Measurements from ENCODE around the gene TKTL2.
A peak's percentile ranks its signal among the peaks of the same experiment; 100 is the strongest.

TKTL2 gene, protein sequence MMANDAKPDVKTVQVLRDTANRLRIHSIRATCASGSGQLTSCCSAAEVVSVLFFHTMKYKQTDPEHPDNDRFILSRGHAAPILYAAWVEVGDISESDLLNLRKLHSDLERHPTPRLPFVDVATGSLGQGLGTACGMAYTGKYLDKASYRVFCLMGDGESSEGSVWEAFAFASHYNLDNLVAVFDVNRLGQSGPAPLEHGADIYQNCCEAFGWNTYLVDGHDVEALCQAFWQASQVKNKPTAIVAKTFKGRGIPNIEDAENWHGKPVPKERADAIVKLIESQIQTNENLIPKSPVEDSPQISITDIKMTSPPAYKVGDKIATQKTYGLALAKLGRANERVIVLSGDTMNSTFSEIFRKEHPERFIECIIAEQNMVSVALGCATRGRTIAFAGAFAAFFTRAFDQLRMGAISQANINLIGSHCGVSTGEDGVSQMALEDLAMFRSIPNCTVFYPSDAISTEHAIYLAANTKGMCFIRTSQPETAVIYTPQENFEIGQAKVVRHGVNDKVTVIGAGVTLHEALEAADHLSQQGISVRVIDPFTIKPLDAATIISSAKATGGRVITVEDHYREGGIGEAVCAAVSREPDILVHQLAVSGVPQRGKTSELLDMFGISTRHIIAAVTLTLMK

DNA sequence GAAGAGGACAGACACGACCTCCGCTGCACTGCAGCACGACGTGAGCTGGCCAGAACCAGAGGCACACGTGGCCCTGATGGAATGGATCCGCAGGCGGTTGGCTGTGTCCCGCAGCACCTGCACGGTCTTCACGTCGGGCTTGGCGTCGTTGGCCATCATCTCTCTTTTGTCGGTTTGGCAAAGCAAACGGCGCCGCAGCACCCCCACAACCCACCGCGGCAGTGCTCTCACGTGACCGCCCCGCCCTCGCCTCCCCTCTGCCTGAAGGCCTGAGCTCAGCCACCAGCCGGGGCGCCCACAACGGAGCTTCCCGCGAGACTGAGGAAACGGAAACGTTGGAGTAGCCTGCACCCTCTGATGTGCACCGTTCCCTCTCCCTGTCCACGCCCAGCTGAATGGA lies at the start of gene TKTL2:
Gene TKTL2 (minus strand): TSS at position 179 of the 400 bp plus-strand sequence. CDS start 20 bp downstream, at position 159.
- Mint-ChIP-seq H3K27me3 (peaks cover 8% of the 10 kb centered on the region), H3K9me3 (no peaks in the 10 kb centered on the region), H3K4me3 (no peak within 1 kb of the TSS), H3K36me3 (ENCODE audit: low read depth) (no peaks in the 10 kb centered on the region), H3K4me1 (no peaks in the 10 kb centered on the region), H3K27ac (no peak within 1 kb of the TSS)
- DNase-seq (no peak), ATAC-seq (no peak)

DNA sequence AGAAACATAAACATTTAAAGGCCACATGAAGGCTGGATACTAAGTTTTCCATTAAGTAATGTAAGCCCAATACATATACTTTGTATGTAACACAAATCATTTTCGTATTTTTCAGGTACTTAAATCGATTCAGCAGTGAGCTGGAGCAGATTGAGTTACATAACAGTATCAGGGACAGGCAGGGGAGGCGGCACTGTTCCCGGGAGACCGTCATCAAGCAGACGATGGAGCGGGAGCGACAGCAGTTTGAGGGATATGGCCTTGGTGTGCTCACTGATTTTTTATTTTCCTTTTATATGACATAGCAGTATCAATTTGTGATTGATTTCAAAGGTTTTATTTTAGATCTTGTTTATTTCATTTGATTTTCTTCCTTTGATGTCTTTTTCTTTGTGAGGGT lies 41.6 kb upstream of the TKTL2 start:
- no peak for ATAC-seq
- H3K27ac Mint-ChIP-seq, result no peak overlapping the region
- no peak for DNase-seq
- H3K9me3 Mint-ChIP-seq, result no peaks in the 10 kb centered on the region
- H3K4me1 Mint-ChIP-seq, result no peaks in the 10 kb centered on the region
- no peak overlapping the region for H3K4me3 Mint-ChIP-seq
- peaks cover 68% of the 10 kb centered on the region for H3K36me3 Mint-ChIP-seq (ENCODE audit: low read depth)
- H3K27me3 Mint-ChIP-seq, result no peaks in the 10 kb centered on the region

GRCh38 chr4:163505374-163505773 lies 31.8 kb upstream of the TKTL2 start:
- no peak for DNase-seq
- no peaks in the 10 kb centered on the region for H3K27me3 Mint-ChIP-seq
- no peak overlapping the region for H3K4me3 Mint-ChIP-seq
- H3K27ac Mint-ChIP-seq, result no peak overlapping the region
- peaks cover 35% of the 10 kb centered on the region for H3K36me3 Mint-ChIP-seq (ENCODE audit: low read depth)
- no peaks in the 10 kb centered on the region for H3K9me3 Mint-ChIP-seq
- H3K4me1 Mint-ChIP-seq, result peaks cover 43% of the 10 kb centered on the region
- no peak for ATAC-seq

GRCh38 chr4:163500586-163500985 lies 27.0 kb upstream of the TKTL2 start:
- H3K9me3 Mint-ChIP-seq, result no peaks in the 10 kb centered on the region
- H3K27ac Mint-ChIP-seq, result no peak overlapping the region
- no peak overlapping the region for H3K4me3 Mint-ChIP-seq
- H3K36me3 Mint-ChIP-seq (ENCODE audit: low read depth), result peaks cover 32% of the 10 kb centered on the region
- H3K27me3 Mint-ChIP-seq, result no peaks in the 10 kb centered on the region
- ATAC-seq (no peak), DNase-seq (no peak)
- peaks cover 71% of the 10 kb centered on the region for H3K4me1 Mint-ChIP-seq

DNA sequence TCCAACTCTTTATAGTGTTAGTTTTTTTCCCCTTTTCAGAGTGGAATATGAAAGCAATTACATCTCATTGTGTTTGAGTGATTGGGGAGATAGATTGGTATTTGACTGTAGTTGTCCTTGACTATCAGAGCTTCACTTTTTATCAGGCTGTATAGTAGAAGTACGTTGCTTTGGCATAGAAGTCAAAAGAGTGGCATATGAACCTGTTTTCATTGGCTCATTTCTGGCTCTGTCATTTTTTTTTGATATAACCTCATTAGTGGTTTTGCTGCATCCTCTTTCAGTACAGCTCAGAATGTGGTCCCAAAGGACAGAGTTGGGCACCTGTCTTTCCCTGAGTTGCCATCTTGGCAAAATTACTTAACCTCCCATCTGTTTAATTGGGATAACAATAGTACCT lies 22.3 kb upstream of the TKTL2 start:
- H3K4me3 Mint-ChIP-seq, result peak overlapping the region; percentile 92
- no peak for DNase-seq
- H3K27me3 Mint-ChIP-seq, result no peaks in the 10 kb centered on the region
- H3K4me1 Mint-ChIP-seq, result peaks cover 44% of the 10 kb centered on the region
- peak overlapping the region; percentile 96 for H3K27ac Mint-ChIP-seq
- H3K36me3 Mint-ChIP-seq (ENCODE audit: low read depth), result peaks cover 17% of the 10 kb centered on the region
- ATAC-seq, result no peak
- H3K9me3 Mint-ChIP-seq, result no peaks in the 10 kb centered on the region

DNA sequence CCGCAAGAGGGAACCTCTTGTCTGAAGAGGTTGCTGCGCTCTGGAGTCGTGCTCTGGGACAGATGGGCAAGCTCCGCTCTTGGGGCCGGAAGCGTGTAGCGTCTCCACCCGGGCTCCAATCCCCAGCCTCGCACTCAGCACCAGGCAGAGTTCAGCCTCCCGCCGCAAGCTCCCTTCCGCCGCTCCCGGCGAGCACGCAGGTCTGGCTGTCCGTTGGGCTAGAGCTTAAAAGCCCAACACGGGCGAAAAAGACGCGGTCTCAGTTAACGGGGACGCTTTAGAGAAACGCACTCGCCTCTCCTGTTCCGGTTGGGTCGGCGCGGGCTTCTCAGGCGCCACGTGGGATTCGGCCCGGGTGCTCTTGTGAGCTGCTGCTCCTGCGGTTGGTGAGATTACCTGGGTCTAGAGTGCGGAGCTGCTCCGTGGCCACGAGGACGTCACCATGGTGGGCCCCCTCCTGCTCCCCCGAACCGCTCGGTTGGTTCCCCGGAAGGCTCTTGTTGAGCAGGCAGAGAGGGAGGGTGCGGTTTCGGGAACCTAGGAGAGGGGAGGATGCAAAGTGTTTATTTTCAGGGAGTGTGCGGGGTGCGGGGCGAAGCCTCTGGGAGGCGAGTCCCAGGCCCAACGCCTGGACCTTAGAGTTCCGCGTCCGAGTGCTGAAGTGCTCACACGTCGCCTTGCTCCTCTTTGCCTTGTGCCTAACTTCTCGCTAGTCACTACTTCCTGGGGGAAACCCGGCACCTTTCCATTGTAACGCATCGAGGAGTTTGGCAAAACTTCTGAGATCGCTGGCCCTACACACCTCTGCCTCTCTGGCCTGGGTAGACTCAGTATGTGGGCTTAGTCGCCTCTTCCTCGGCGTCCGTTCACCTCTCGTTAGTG lies 21.0 kb upstream of the TKTL2 start, which contains the start of gene TMA16:
Gene TMA16 (plus strand): TSS at position 331 of the 882 bp plus-strand sequence. CDS start 112 bp downstream, at position 443.
- peaks cover 17% of the 10 kb centered on the region for H3K36me3 Mint-ChIP-seq (ENCODE audit: low read depth)
- peaks cover 38% of the 10 kb centered on the region for H3K4me1 Mint-ChIP-seq
- peaks cover 3% of the 10 kb centered on the region for H3K27me3 Mint-ChIP-seq
- H3K9me3 Mint-ChIP-seq, result no peaks in the 10 kb centered on the region
- DNase-seq (peak; percentile 84), ATAC-seq (peak; percentile 95)
- H3K4me3 Mint-ChIP-seq, result peak within 1 kb of the TSS; percentile 92
- peak within 1 kb of the TSS; percentile 99 for H3K27ac Mint-ChIP-seq

- Mint-ChIP-seq H3K27ac (peak overlapping the region; percentile 99), H3K4me3 (peak overlapping the region; percentile 92), H3K36me3 (ENCODE audit: low read depth) (peaks cover 17% of the 10 kb centered on the region), H3K27me3 (peaks cover 4% of the 10 kb centered on the region), H3K4me1 (peaks cover 33% of the 10 kb centered on the region), H3K9me3 (no peaks in the 10 kb centered on the region)
- DNase-seq (peak; percentile 16), ATAC-seq (no peak)
Observed at GRCh38 chr4:163493643-163494359, 20.2 kb upstream of the TKTL2 start.

DNA sequence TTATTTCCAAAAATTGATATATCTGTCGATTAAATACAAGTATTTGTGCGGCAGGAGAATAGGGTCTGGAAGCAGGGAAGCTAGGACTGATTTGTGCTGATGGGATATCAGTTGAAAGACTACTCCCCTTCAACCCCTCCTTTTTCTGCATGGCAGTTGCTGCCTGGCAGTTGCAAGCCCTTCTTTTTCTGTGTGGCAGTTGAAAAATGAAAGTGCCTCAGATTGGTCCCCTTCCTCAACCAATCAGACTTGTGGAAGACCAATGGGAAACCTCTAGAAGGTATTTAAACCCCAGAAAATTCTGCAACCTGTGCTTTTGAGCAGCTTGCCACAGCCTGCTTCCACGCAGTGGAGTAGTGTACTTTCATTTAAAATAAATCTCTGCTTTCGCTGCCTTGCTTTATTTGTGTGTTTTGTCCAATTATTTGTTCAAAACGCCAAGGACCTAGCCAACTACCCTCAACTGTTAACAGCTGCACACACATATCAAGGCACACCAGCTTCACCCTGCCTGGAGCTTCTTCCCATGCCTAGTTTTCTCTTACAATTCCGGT lies 19.5 kb upstream of the TKTL2 start:
- no peak for ATAC-seq
- H3K4me1 Mint-ChIP-seq, result peaks cover 30% of the 10 kb centered on the region
- peak overlapping the region; percentile 92 for H3K4me3 Mint-ChIP-seq
- H3K9me3 Mint-ChIP-seq, result no peaks in the 10 kb centered on the region
- peaks cover 17% of the 10 kb centered on the region for H3K36me3 Mint-ChIP-seq (ENCODE audit: low read depth)
- H3K27me3 Mint-ChIP-seq, result peaks cover 4% of the 10 kb centered on the region
- H3K27ac Mint-ChIP-seq, result peak overlapping the region; percentile 99
- DNase-seq, result no peak

GRCh38 chr4:163489929-163490328 lies 16.4 kb upstream of the TKTL2 start:
- ATAC-seq, result no peak
- DNase-seq, result no peak
- H3K27ac Mint-ChIP-seq, result no peak overlapping the region
- no peaks in the 10 kb centered on the region for H3K9me3 Mint-ChIP-seq
- no peak overlapping the region for H3K4me3 Mint-ChIP-seq
- H3K27me3 Mint-ChIP-seq, result peaks cover 4% of the 10 kb centered on the region
- no peaks in the 10 kb centered on the region for H3K36me3 Mint-ChIP-seq (ENCODE audit: low read depth)
- peaks cover 8% of the 10 kb centered on the region for H3K4me1 Mint-ChIP-seq

DNA sequence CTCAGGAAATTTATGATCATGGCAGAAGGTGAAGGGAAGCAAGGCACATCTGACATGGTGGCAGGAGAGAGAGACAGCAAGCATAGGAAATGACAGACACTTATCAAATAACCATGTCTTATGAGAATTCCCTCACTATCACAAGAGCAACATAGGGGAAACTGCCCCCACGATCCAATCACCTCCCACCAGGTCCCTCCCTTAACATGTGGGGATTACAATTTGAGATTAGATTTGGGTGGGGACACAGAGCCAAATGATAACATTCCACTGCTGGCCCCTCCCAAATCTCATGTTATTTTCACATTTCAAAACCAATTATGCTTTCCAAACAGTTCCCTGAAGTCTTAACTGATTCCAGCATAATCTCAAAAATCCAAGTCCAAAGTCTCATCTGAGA lies 12.8 kb upstream of the TKTL2 start:
- Mint-ChIP-seq H3K4me3 (no peak overlapping the region), H3K4me1 (peaks cover 3% of the 10 kb centered on the region), H3K9me3 (no peaks in the 10 kb centered on the region), H3K27ac (no peak overlapping the region), H3K27me3 (peaks cover 4% of the 10 kb centered on the region), H3K36me3 (ENCODE audit: low read depth) (no peaks in the 10 kb centered on the region)
- DNase-seq, result no peak
- no peak for ATAC-seq

DNA sequence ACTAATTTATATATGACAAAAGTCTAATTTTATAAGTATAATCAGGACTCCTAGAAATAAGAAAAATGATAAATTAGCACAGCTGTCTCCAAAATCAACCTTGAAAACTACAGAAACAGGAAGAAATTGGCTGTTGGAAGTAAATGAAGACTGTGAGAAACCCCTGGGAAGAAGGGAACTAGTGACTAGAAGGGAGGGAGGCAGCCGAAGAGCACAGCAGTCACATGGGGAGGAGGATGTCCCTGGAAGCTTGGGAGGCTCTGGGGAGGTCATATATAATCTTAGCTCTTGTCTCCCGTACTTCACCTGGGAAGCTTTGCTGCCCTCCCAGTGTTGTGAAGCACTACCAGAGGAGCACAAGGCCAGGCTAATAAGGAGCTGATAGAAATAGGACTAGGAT lies 12.0 kb upstream of the TKTL2 start:
- Mint-ChIP-seq H3K36me3 (ENCODE audit: low read depth) (no peaks in the 10 kb centered on the region), H3K27ac (no peak overlapping the region), H3K9me3 (no peaks in the 10 kb centered on the region), H3K27me3 (peaks cover 4% of the 10 kb centered on the region), H3K4me3 (no peak overlapping the region), H3K4me1 (peaks cover 3% of the 10 kb centered on the region)
- DNase-seq (no peak), ATAC-seq (no peak)

DNA sequence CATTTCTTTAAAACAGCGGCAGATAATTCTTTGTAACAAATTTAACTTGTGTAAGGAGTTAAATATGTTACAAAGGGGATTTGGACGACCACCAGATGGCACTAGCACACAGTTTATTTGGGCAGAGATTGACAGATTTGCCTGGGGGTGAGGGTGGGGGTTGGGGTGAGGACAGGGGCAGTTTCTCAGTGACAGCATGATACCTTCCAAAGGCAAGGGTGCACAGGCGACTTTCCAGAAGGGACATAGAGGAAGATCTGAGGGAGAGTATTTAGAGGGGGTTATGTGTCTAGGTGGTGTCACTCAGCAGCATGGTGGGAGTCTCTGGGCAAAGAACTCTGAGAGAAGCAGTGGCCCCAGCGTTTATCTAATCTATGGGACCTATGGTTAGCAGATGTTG lies 11.4 kb upstream of the TKTL2 start:
- H3K36me3 Mint-ChIP-seq (ENCODE audit: low read depth), result no peaks in the 10 kb centered on the region
- no peak overlapping the region for H3K4me3 Mint-ChIP-seq
- ATAC-seq (peak; percentile 46), DNase-seq (peak; percentile 62)
- peaks cover 2% of the 10 kb centered on the region for H3K27me3 Mint-ChIP-seq
- H3K27ac Mint-ChIP-seq, result no peak overlapping the region
- H3K4me1 Mint-ChIP-seq, result peaks cover 3% of the 10 kb centered on the region
- no peaks in the 10 kb centered on the region for H3K9me3 Mint-ChIP-seq

DNA sequence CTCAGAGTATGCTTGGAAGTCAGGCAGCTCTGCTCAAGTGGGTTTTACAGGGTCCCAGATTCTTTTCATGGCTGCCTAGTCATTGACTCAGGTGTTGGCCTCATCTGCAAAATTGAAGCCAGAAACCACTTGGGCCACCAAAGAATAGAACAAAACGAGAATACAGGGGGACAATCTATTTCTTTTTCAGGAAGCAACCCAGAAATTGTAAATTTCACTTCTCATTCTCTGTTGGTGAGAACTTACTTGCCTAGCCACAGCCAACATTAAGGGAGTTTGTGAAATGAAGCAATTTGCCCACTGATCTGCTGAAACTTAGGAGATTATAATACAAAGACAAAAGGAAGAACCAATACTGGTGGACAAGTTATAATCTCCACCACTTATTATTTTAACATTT lies 8.6 kb upstream of the TKTL2 start:
- Mint-ChIP-seq H3K4me3 (no peak overlapping the region), H3K27ac (no peak overlapping the region), H3K27me3 (no peaks in the 10 kb centered on the region), H3K9me3 (no peaks in the 10 kb centered on the region), H3K4me1 (peaks cover 3% of the 10 kb centered on the region), H3K36me3 (ENCODE audit: low read depth) (no peaks in the 10 kb centered on the region)
- no peak for DNase-seq
- ATAC-seq, result no peak
